GM21717 (cell line): ENCODE data around the gene CUL1.

Experiments
- ATAC-seq: cut with Tn5 transposase; IDR thresholded peaks from one replicate; pipeline ENCODE4 v1.9.1; 2021; ENCODE audit warnings: mild to moderate bottlenecking, moderate library complexity; ENCODE audit not compliant: unreplicated experiment

CUL1 gene

GRCh38 chr7:148715027-148715426 lies 16.3 kb downstream of the CUL1 start:
- no peak for ATAC-seq

- ATAC-seq = no peak
Measured at GRCh38 chr7:148717266-148717793, 18.6 kb downstream of the CUL1 start.

GRCh38 chr7:148718431-148718830 lies 19.7 kb downstream of the CUL1 start:
- ATAC-seq = no peak

- ATAC-seq = no peak
Measured at GRCh38 chr7:148719753-148720152, 21.1 kb downstream of the CUL1 start.

GRCh38 chr7:148720472-148720871 lies 21.8 kb downstream of the CUL1 start:
- no peak for ATAC-seq

GRCh38 chr7:148721390-148721789 lies 22.7 kb downstream of the CUL1 start:
- no peak for ATAC-seq

GRCh38 chr7:148722340-148723165 lies 23.9 kb downstream of the CUL1 start:
- ATAC-seq = no peak

- ATAC-seq = no peak
Measured at GRCh38 chr7:148723166-148723559, 24.5 kb downstream of the CUL1 start.

GRCh38 chr7:148723846-148724245 lies 25.1 kb downstream of the CUL1 start:
- no peak for ATAC-seq

GRCh38 chr7:148726385-148726784 lies 27.7 kb downstream of the CUL1 start:
- no peak for ATAC-seq

GRCh38 chr7:148727501-148728278 lies 29.0 kb downstream of the CUL1 start:
- ATAC-seq = no peak

GRCh38 chr7:148729984-148730733 lies 31.5 kb downstream of the CUL1 start:
- no peak for ATAC-seq

- ATAC-seq = no peak
Measured at GRCh38 chr7:148732862-148733261, 34.2 kb downstream of the CUL1 start.

GRCh38 chr7:148733496-148733895 lies 34.8 kb downstream of the CUL1 start:
- ATAC-seq = no peak

GRCh38 chr7:148735141-148735540 lies 36.4 kb downstream of the CUL1 start:
- no peak for ATAC-seq

- ATAC-seq = no peak
Measured at GRCh38 chr7:148735967-148736366, 37.3 kb downstream of the CUL1 start.

GRCh38 chr7:148738737-148739535 lies 40.2 kb downstream of the CUL1 start:
- ATAC-seq = no peak

GRCh38 chr7:148746135-148746534 lies 47.4 kb downstream of the CUL1 start:
- ATAC-seq = no peak

GRCh38 chr7:148747274-148747673 lies 48.6 kb downstream of the CUL1 start:
- ATAC-seq = no peak
